Right renal pelvis (tissue), 4 donors: Measurements from ENCODE around the gene AMPD3. TPM values are rescaled to one million over a fixed set of nuclear protein-coding genes. Genes with fewer than 3 reads are reported as not detected.

Experiments used
- DNase-seq, 4 donors: peaks; one replicate each; pipeline ENCODE4 v3.0.0-alpha.2; 2013; ENCODE audit warnings: low read depth in 4 of 4, low spot score in 3 of 4, missing footprints in 1 of 4
- polyA plus RNA-seq, 4 donors: library from polyadenylated mRNA; unstranded; fragments of 120-200 nt; gene quantifications; one replicate each; pipeline ENCODE4 v1.2.1, GENCODE V29; 2013; ENCODE audit not compliant: insufficient read length in 4 of 4

AMPD3 gene
- 1 to 10 TPM; 5.2 to 6.0 (median 5.4) TPM for polyA plus RNA-seq

DNA sequence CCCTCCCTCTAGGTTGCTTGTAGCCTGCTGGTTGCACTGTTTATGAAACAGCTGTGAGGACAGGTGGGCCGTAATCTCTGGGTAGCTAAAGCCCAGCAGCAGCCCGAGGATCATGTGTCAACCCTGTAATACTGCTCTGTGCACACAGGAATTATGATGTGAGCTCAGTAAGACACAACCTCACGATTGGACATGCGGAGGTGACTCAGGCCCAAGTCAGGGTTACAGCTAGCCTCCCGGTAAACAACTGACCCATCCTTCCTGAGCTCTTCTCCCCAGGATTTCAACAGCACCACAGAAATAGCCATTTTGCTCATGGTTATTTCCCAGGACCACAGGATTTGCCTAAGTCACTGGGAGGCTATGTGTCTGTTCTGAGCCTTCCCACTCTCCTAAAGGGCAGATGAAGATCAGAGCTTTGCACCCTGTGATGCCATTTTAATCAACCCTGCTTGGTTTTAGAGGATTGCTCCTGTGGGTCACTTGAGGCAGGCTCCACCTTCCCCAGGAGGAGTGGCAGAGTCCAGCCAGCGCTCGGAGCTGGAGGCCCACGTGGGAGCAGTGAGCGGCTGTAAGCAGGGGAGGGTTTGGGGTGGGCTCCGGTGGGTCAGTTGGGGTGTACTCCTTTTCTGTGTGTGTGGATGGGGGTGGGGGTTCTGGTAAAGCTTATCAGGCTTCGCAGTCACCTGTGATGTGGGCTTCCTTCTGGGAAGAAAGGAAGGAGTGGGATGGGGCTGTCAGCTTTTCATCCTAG lies at the start of gene AMPD3:
TSS of gene AMPD3 (plus strand) at position 387 of the 754 bp plus-strand sequence. CDS start 6,256 bp downstream, outside the sequence.
- no peak for DNase-seq

DNA sequence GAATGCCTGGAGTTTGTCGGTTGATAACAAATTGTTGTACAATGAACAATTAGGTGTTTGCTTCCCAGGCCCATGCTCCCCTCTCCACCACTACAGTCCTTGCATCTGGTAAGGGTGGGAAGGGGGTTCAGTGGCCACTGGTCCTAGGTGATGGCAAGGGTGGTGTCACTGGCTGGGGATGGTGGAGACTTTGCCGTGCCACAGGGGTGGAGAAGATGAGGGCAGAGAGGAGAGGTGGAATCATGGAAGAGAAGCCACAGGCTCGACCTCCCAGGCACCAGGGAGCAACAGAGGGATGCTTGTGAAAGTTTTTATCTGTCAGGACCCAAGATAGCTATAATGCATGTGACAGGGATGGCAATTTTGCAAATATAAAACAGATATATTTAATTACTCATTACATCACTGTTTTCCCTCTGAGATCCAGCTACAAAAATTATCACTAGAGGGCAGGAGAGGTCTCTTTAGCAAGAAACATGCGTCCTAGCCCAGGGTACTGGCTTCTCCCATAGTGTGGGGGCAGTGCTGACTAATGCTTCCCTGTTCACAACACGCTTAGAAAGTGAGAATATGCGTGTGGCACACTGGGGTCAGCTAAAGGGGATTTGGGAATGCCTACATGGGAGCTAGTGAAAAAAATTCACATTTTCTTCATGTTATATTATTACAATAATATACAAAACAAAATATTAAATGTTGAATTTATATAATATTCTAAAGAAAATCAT lies 49.0 kb upstream of the AMPD3 start:
- peak; percentile 38 to 72 (median 61) for DNase-seq

DNA sequence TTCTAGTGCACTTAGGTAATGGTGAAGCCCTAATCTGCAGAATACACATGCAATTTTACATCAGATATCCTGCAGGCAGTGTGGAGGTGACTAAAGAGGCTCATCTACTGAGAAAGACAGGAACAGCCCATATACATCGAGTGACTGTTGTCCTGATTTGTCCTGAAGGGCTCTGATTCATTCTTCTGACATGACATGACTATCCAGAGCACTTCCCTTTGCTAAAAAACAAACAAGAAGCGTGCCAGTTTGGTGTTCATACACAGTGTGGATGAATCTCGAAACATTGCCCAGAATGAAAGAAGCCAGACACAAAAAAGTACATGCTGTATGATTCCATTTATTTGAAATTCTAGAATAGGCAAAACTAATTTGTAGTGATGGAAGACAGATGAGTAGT lies 48.0 kb upstream of the AMPD3 start:
- DNase-seq = no peak

DNA sequence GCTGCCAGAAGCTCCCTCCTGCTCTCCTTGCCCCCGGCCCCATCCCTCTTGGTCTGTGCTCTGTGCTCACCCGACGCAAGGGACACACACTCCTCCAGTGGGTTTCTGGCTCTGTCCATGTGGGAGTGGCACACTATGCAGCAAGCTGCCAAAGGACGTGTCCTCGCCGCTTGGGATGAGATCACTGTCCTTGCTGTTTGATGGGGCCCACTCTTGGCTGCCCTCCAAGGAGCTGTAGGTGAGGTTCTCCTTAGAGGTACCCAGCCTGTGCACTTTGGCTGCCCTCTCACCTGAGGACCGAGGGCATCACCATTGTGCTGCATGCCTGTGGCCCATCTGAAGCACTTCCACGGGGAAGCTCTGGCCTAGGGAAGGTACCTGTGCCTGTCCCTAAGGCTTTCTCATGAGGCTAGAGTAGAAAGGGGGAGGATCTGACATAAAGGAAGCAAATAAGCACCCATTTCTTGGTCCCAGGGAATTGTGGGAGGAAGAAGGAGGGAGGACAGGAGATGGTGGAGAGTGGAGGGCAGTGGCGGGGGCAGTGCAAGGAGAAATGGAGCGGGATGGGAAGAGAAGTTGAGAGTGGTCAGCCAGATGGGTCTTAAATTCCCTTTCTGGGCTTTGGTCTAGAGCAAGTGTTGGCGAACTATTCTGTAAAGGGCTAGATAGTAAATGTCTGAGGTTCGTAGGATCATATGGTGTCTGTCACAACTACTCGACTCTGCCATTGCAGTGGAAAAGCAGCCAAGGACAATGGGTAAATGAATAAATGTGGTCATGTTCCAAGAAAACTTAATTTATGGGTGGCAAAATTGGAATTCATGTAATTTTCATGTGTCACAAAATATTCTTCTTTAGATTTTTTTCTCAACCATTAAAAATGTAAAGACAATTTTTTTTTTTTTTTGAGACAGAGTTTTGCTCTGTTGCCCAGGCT lies 47.0 kb upstream of the AMPD3 start:
- DNase-seq = no peak

DNA sequence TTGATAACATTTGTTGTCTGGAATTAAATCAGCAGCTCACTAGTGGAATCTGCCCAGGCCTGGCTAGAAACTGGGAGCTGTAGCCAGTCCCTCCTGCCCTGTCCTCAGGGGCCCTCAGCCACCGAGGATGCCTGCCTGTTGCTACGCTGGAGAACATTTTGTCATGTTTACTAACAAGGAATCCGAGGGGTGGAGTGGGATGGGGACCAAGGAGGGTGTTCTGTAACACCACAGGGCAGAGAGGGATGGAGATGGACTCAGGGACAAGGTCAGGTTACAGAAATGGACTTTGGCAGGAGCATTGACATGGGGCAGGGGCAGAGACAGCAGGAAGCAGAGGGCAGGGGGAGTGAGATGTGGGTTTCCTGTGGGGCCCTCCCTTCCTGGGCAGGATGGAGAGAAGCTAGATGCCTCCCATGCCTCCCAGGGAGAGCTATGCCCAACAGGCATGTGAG lies 45.8 kb upstream of the AMPD3 start:
- no peak for DNase-seq

DNA sequence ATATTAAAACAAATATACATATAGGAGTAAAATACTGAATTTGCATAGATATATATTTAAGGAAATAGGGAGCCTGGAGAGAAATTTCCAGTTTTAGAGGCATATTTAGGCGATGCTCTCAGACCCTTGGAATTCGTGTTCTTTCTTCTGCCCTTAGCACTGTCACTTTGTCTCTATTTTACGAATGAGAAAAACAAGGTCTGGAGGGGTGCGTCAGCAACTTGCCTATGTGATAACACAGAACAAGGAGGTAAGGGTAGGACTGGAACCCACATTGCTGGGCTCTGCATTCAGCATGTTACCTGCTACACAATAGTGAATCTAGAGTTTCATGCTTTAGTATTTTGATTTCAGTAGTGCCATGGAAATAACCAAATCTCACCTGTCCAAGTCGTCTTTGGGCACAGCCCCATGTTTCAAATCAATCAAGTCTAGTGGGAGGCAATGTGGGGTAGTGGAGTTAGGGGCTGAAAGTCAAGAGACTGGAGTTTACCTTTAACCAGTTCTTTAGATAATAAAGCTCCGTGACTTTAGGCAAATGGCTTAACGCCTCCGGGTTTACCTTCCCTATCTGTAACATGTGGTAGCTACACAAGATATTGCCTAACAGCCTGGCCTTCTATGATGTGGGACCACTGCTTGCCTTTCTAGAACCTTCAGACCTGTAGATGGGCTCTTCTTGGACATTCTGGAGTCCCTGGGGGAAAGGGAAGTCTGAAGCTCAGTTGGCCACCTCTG lies 44.8 kb upstream of the AMPD3 start:
- DNase-seq = no peak

DNA sequence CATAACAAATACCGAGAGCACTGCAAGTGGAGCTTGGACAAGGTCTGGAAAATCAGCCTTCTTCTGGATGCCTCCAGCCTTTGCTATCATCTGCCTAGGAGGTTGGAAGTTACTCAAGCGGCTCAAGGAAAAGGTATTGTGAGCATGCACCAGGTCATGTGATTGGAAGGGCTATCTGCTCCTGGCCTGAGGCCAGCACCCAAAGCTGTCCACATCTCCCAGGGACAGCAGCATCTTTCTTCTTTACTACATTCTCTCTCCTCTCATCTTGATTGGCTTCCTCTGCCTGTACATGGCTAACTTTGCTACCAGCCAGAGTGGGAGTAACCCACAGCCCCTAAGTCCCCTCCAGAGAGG lies 44.2 kb upstream of the AMPD3 start:
- DNase-seq = no peak

DNA sequence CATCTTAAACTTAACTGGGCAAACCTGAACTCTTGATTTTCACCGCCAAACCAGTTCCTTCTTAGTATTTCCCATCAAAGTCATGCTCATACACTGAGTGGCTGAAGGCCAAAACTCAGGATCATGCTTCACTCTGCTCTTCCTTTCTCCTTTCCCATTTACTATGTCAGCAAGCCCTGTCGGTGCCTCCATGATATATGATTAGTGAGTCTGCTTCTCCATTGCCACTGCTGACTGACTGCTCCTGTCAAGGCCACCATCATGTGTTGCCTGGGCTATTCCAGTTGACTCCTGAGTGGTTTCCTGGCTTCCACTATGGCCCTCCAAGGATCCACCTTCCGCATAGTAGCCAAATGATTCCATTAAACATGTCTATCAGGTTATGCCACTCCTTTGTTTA lies 42.8 kb upstream of the AMPD3 start:
- DNase-seq = no peak

DNA sequence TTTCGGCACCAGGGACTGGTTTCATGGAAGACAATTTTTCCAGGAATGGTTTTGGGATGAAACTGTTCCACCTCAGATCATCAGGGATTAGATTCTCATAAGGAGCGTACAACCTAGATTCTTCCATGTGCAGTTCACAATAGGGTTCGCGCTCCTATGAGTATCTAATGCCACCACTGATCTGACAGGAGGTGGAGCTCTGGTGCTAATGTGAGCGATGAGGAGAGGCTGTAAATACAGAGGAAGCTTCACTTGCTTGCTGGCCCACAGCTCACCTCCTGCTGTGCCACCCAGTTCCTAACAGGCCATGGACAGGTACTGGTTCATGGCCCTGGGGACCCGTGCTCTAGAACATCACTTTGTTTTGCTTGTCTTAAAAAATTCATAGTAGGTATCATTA lies 41.8 kb upstream of the AMPD3 start:
- DNase-seq = no peak

DNA sequence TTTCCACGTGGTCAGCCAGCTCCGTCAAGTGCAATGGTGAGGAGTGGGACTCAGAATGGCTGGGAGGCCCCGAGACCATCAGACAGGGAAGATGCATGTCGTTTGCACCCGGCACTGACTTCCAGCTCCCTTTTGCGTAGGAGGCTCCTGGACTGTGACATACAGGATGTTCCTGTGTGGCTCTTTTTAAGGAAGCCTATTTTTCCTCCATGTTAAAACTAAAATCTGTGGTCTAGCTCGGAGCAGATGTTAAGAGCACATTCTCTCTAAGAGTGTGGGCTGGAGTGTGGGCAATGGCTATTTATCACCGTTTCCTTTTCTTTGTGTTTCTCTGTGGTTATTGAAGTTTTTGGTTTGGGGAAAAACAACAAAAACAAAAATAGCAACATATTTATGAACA lies 40.9 kb upstream of the AMPD3 start:
- no peak for DNase-seq

DNA sequence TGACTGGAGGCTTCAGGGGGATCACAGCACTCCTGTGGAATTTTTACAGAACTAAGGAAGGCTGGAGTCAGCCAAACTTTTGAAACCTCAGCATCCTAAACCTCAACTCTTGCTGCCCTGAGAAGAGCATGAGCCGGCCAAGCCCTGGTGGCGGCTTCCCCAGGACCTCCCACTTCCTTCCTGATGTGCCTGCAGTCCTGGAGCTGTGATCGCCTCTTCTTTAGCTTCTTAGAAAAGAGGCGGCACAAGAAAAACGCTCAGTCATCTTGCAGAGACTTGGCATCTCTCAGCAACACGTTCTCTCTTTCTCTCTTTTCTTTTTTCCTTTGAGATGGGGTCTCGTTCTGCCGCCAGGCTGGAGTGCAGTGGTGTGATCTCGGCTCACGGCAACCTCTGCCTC lies 40.4 kb upstream of the AMPD3 start:
- no peak for DNase-seq

DNA sequence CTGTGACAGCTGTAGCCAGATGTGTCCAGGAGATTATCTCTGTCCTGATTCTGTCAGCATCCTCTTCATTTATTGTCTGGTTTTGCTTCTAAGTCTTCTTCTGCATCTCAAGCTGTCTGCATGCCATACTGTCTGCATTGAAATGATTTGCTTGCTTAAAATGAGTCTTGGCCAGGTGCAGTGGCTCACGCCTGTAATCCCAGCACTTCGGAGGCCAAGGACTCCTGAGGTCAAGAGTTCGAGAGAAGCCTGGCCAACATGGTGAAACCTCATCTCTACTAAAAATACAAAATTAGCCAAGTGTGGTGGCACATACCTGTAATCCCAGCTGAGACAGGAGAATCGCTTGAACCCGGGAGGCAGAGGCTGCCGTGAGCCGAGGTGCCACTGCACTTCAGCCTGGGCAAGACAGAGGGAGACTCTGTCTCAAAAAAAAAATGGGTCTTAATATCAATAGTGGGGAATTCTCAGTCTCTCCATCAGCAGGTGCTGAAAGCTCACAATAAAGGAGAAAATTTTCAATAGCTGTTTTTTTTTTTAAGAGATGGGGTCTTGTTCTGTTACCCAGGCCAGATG lies 39.2 kb upstream of the AMPD3 start:
- DNase-seq = no peak

DNA sequence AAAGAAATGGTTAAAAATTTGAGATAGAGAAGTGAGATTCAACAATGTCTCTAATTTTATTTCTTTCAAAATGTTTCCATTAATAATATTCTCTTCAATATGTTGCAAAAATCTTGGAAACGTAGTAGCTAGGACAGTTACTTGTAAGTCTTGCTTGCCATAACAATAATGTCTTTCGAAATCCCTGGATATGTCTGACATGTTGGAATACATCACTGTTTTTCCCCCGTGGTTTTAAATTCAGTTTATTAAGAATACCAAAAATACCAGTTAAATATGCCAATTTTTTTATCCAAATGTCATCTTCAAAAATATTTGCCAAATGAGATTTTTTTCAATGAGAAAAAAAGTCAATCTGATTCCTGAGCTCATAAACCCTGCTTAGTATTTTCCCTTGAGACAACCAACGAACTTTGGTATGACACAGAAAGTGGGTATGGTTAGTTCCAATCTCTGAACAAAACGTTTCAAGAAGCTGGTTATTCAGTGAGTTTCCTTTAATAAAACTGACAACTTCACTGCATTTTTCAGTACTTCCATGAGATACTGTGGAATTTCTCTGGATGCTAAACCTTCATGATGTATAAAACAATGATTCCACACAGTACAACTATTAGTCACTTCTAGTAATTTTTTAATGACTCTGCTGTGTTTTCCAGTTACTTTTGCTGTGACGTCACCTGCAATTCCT lies 36.7 kb upstream of the AMPD3 start:
- no peak for DNase-seq

DNA sequence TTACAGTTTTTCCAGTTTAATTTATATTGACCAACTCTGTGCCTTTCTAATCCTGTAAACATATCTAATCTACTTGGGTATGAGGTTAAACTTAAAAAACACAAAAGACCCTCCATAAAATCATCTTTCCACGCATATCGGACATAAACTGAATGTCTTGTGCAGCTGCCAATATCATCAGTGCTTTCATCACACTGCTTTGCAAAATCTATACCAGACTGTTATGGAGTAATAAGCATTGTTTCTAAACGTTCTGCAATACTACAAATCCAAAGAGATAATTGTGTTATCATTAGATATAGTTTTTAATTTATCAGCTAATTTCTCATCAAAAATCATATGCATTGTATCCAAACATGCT lies 36.1 kb upstream of the AMPD3 start:
- DNase-seq = no peak

DNA sequence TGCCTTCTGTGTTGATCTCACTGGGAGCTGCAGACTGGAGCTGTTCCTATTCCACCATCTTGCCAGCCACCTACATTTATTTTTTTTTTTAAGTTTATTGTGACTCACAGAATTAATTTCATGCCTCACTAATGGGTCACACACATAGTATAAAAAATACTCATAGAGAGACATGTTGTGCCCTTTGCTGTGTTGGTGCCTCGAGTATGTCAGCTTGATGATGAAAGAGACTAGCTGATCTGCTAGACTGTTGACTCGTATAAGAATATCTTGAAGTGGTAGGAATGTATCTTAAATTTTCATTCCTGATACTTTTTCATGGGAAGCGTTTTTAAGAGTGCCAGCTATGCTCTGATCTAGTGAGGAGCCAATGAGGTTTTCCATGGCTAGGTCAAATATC lies 28.6 kb upstream of the AMPD3 start:
- no peak for DNase-seq

DNA sequence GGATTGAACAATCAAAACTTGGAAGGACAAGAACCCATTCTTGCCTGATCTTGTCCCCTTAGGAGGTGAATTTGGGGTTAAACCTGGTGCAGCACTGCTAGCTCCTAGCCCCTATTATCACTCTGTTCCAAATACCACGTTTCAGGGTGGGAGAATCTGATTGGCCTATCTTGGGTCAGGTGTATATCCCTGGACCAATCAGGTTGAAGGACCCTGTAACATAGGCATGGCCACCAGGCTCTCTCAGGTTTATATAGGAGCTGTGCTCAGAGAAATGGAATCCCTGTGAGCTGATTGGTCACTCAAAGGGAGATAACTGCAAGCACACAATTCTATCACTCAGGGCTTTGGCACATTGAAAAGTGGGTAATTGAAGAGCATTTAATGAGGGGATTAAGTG lies 26.6 kb upstream of the AMPD3 start:
- no peak for DNase-seq

DNA sequence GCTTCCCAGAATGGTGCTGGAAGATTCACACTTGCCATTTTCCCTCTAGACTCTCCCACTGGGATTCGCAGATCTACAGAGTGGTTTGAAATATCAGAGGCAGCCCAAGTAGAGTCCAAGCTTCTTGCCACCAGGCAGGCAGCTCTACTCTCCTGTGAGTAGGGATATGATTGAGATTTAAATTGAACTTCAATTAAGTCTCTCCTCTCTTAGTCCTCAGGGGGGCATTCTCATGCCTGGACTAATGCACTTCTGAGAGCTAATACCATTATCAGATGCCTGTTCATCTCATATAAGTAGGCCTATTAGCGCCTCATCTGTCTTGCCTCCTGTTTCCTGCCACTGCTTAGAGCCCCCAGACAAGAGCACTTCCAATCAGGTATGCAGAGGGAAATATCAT lies 25.5 kb upstream of the AMPD3 start:
- DNase-seq = no peak

DNA sequence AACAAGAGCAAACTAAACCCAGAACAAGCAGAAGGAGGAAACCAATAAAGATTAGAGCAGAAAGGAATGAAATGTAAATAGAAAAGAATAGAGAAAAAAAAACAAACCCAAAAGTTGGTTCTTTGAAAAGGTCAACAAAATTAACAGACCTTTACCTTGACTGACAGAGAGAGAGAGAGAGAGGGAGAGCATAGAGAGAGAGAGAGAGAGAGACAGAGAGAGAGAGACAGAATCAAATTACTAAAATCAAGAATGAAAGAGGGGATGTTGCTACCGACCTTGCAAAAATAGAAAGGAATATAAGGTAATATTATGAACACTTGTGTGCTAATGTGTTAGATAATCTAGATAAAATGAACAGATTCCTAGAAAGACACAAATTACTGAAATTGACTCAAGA lies 22.6 kb upstream of the AMPD3 start:
- DNase-seq = no peak

DNA sequence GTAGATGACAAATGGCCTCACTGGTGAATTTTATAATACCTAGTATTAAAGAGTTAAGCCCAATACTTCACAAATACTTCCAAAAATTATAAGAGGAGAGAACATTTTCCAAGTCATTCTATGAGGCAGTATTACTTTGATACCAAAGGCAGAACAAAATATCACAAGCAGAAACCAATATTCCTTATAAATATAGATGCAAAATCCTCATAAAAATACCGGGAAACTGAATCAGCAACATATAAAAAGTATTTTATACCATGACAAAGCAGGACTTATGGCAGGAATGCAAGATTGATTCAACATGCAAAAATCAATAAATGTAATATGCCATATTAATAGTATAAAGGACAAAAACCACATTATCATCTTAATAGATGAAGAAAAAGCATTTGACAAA lies 22.1 kb upstream of the AMPD3 start:
- no peak for DNase-seq

DNA sequence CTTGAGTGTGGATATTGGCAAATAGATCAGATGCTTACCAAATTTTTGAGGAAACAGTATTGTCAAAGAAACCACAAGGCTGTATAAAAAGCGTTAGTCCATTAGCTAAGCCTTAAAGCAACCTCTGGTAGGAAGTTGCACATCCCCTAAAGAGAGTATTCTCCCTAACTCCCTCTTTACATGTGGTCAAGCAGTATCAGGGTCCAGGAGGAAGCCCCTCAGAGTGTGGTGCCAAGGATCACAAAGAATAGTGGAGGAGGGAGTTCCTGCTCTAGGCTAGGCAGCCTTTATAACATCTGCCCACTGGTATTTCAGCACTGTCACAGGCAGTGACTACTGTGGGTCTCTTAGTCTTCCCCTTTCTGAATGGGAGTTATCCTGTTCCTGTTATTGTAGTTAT lies 18.8 kb upstream of the AMPD3 start:
- no peak for DNase-seq
